Peyer's patch (tissue), 4 donors: ENCODE data around the gene GNAL.

Experiments used
- POLR2A ChIP-seq, 2 donors: fragments of 450-650 bp; IDR thresholded peaks; one replicate each; pipeline ENCODE4 v1.5.1; 2017; ENCODE audit warnings: antibody characterized with exemption in 2 of 2, mild to moderate bottlenecking in 2 of 2, moderate library complexity in 2 of 2
- TF ChIP-seq, protein P1 (sequence below), 6 experiments: fragments of 450-650 bp in 4 of 6; fragments of 200-600 bp in 2 of 6; sonication (generic) in 1 of 6; IDR thresholded peaks; one replicate each; pipeline ENCODE4 v1.5.1; 2017 to 2019; ENCODE audit warnings: antibody characterized with exemption in 6 of 6, mild to moderate bottlenecking in 3 of 6, moderate library complexity in 1 of 6

DNA sequence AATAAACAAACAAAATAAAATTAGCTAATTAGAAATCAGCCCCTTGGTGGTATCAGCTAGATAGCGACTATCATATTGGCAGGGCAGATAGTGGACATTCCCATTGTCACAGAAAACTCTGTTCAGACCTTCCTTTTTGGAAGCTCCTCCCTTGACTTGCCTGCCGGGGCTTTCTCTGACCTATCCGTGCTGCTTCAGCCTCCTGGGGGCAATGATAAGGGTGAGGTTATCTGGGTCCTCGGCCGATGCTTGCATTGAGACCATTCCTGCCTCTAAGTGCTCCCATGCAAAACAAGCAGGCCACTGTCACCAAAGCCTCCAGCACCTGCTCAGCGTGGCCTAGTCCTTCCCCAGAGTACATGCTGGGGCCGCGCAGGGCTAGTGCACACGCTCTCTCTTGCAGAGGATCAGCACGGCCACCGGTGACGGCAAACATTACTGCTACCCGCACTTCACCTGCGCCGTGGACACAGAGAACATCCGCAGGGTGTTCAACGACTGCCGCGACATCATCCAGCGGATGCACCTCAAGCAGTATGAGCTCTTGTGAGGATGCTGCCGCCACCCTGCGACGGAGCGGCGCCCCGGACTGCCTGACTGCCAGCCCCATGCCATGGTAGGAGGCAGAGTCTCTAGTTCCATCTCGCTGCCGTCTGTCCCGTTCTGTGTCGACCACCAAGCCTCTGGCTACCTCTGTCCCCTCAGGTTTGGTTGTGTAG is 191.7 kb downstream of the GNAL start:
- TF ChIP-seq POLR2A (IDR thresholded peaks at IDR 0.05), result no peak
- TF ChIP-seq, protein P1, sequence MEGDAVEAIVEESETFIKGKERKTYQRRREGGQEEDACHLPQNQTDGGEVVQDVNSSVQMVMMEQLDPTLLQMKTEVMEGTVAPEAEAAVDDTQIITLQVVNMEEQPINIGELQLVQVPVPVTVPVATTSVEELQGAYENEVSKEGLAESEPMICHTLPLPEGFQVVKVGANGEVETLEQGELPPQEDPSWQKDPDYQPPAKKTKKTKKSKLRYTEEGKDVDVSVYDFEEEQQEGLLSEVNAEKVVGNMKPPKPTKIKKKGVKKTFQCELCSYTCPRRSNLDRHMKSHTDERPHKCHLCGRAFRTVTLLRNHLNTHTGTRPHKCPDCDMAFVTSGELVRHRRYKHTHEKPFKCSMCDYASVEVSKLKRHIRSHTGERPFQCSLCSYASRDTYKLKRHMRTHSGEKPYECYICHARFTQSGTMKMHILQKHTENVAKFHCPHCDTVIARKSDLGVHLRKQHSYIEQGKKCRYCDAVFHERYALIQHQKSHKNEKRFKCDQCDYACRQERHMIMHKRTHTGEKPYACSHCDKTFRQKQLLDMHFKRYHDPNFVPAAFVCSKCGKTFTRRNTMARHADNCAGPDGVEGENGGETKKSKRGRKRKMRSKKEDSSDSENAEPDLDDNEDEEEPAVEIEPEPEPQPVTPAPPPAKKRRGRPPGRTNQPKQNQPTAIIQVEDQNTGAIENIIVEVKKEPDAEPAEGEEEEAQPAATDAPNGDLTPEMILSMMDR (IDR thresholded peaks at IDR 0.05), result no peak
